Measurements from ENCODE around the gene CAPN8. TPM values are rescaled to one million over a fixed set of nuclear protein-coding genes. Genes with fewer than 3 reads are reported as not detected.

The CAPN8 gene
- total and polyA plus RNA-seq, 4 donors: 0.08 to 0.16 TPM; not detected in 2

- TF ChIP-seq ZBTB33 (IDR thresholded peaks at IDR 0.05) (no peak), YY1 (IDR thresholded peaks at IDR 0.05) (no peak), HNF4A (conservative IDR thresholded peaks at IDR 0.05) (no peak)
- TF ChIP-seq, protein P1, sequence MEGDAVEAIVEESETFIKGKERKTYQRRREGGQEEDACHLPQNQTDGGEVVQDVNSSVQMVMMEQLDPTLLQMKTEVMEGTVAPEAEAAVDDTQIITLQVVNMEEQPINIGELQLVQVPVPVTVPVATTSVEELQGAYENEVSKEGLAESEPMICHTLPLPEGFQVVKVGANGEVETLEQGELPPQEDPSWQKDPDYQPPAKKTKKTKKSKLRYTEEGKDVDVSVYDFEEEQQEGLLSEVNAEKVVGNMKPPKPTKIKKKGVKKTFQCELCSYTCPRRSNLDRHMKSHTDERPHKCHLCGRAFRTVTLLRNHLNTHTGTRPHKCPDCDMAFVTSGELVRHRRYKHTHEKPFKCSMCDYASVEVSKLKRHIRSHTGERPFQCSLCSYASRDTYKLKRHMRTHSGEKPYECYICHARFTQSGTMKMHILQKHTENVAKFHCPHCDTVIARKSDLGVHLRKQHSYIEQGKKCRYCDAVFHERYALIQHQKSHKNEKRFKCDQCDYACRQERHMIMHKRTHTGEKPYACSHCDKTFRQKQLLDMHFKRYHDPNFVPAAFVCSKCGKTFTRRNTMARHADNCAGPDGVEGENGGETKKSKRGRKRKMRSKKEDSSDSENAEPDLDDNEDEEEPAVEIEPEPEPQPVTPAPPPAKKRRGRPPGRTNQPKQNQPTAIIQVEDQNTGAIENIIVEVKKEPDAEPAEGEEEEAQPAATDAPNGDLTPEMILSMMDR (IDR thresholded peaks at IDR 0.05; ENCODE audit: low read depth, low read length, missing input control): no peak
These were observed 115.8 kb downstream of the CAPN8 start (continued) for GRCh38 chr1:223549740-223550139.

- no peak for TF ChIP-seq YY1 (IDR thresholded peaks at IDR 0.05)
- TF ChIP-seq, protein P2, sequence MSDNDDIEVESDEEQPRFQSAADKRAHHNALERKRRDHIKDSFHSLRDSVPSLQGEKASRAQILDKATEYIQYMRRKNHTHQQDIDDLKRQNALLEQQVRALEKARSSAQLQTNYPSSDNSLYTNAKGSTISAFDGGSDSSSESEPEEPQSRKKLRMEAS (IDR thresholded peaks at IDR 0.05): no peak
- TF ChIP-seq SP1 (IDR thresholded peaks at IDR 0.05): no peak
- Histone ChIP-seq H3K4me1 (ENCODE audit: control insufficient read depth in 4 of 4, insufficient read depth in 4 of 4, low read length in 3 of 4) (no peaks in the 10 kb centered on the region), H3K4me3 (ENCODE audit: low read depth in 1 of 3, low read length in 3 of 3) (no peak overlapping the region), H3K9ac (ENCODE audit: low read depth in 1 of 2, low read length in 2 of 2) (no peak overlapping the region), H3K36me3 (ENCODE audit: control insufficient read depth in 4 of 4, insufficient read depth in 3 of 4, low read depth in 1 of 4, low read length in 3 of 4) (no peaks in the 10 kb centered on the region), H3K9me3 (ENCODE audit: control insufficient read depth in 4 of 4, low read length in 3 of 4) (no peaks in the 10 kb centered on the region), H3K27me3 (ENCODE audit: control insufficient read depth in 4 of 4, insufficient read depth in 4 of 4, low read length in 3 of 4) (no peaks in the 10 kb centered on the region), H3K27ac (ENCODE audit: low read depth in 1 of 2, low read length in 2 of 2) (no peak overlapping the region)
- DNase-seq (ENCODE audit: low spot score): no peak
- WGBS: 87% methylated on average over 7 of the region's 7 CpGs
These were observed 118.0 kb downstream of the CAPN8 start for GRCh38 chr1:223547316-223548114.

GRCh38 chr1:223545343-223545742, 120.2 kb downstream of the CAPN8 start:
- no peak for DNase-seq (ENCODE audit: low spot score)
- 61% methylated on average over 4 of the region's 4 CpGs for WGBS
- no peaks in the 10 kb centered on the region for H3K36me3 ChIP-seq (ENCODE audit: control insufficient read depth in 4 of 4, insufficient read depth in 3 of 4, low read depth in 1 of 4, low read length in 3 of 4)
- no peaks in the 10 kb centered on the region for H3K4me1 ChIP-seq (ENCODE audit: control insufficient read depth in 4 of 4, insufficient read depth in 4 of 4, low read length in 3 of 4)
- H3K27me3 ChIP-seq (ENCODE audit: control insufficient read depth in 4 of 4, insufficient read depth in 4 of 4, low read length in 3 of 4): no peaks in the 10 kb centered on the region
- H3K9me3 ChIP-seq (ENCODE audit: control insufficient read depth in 4 of 4, low read length in 3 of 4): no peaks in the 10 kb centered on the region
- no peak overlapping the region for H3K27ac ChIP-seq (ENCODE audit: low read depth in 1 of 2, low read length in 2 of 2)
- no peak overlapping the region for H3K4me3 ChIP-seq (ENCODE audit: low read depth in 1 of 3, low read length in 3 of 3)
- TF ChIP-seq GABPA (IDR thresholded peaks at IDR 0.05 in 1 of 2, conservative IDR thresholded peaks at IDR 0.05 in 1 of 2) (no peak), ATF3 (IDR thresholded peaks at IDR 0.05) (no peak), HNF4A (conservative IDR thresholded peaks at IDR 0.05) (no peak), RAD21 (IDR thresholded peaks at IDR 0.05) (no peak), NR2F2 (IDR thresholded peaks at IDR 0.05) (no peak)
- H3K9ac ChIP-seq (ENCODE audit: low read depth in 1 of 2, low read length in 2 of 2): no peak overlapping the region

GRCh38 chr1:223543560-223543959, 121.9 kb downstream of the CAPN8 start:
- TF ChIP-seq YY1 (IDR thresholded peaks at IDR 0.05) (no peak), NR2F2 (IDR thresholded peaks at IDR 0.05) (no peak), TAF1 (conservative IDR thresholded peaks at IDR 0.05) (no peak), SP1 (IDR thresholded peaks at IDR 0.05) (no peak)
- Histone ChIP-seq H3K27ac (ENCODE audit: low read depth in 1 of 2, low read length in 2 of 2) (no peak overlapping the region), H3K4me3 (ENCODE audit: low read depth in 1 of 3, low read length in 3 of 3) (no peak overlapping the region), H3K9me3 (ENCODE audit: control insufficient read depth in 4 of 4, low read length in 3 of 4) (no peaks in the 10 kb centered on the region), H3K4me1 (ENCODE audit: control insufficient read depth in 4 of 4, insufficient read depth in 4 of 4, low read length in 3 of 4) (no peaks in the 10 kb centered on the region), H3K36me3 (ENCODE audit: control insufficient read depth in 4 of 4, insufficient read depth in 3 of 4, low read depth in 1 of 4, low read length in 3 of 4) (no peaks in the 10 kb centered on the region), H3K9ac (ENCODE audit: low read depth in 1 of 2, low read length in 2 of 2) (no peak overlapping the region), H3K27me3 (ENCODE audit: control insufficient read depth in 4 of 4, insufficient read depth in 4 of 4, low read length in 3 of 4) (peaks cover 0 to 4% (median 0%) of the 10 kb centered on the region in 4 donors)
- no peak for DNase-seq (ENCODE audit: low spot score)
- WGBS: 85% methylated on average over 4 of the region's 4 CpGs
